Trophoblast cell (in vitro differentiated cells and primary cell): ENCODE measurements around the gene SND1.

ENCODE experiments used
- DNase-seq, 2 donors: peaks; one replicate each; pipeline ENCODE4 v3.0.0-alpha.2; 2016
- H2AFZ ChIP-seq: 2 replicates; pipeline ENCODE4 v1.6.1; 2013; ENCODE audit warnings: low read length, moderate library complexity, mild to moderate bottlenecking; ENCODE audit not compliant: insufficient read depth, poor library complexity
- H2AK5ac ChIP-seq: 2 replicates; pipeline ENCODE4 v1.6.1; 2013; ENCODE audit warnings: mild to moderate bottlenecking, low read length
- H2BK120ac ChIP-seq: 2 replicates; pipeline ENCODE4 v1.6.1; 2013; ENCODE audit warnings: low read length, mild to moderate bottlenecking, moderate library complexity; ENCODE audit not compliant: insufficient read depth, poor library complexity
- H2BK12ac ChIP-seq: 2 replicates; pipeline ENCODE4 v1.6.1; 2013; ENCODE audit warnings: mild to moderate bottlenecking, low read length, moderate library complexity
- H2BK5ac ChIP-seq: 2 replicates; pipeline ENCODE4 v1.6.1; 2013; ENCODE audit warnings: low read length, low read depth, moderate library complexity, mild to moderate bottlenecking; ENCODE audit not compliant: poor library complexity
- H3K14ac ChIP-seq: 2 replicates; pipeline ENCODE4 v1.6.1; 2013; ENCODE audit warnings: mild to moderate bottlenecking, low read length
- H3K18ac ChIP-seq: 2 replicates; pipeline ENCODE4 v1.6.1; 2013; ENCODE audit warnings: mild to moderate bottlenecking, low read length
- H3K23ac ChIP-seq: 2 replicates; pipeline ENCODE4 v1.6.1; 2013; ENCODE audit warnings: low read length
- H3K27ac ChIP-seq: 2 replicates; pipeline ENCODE4 v1.5.1; 2013; ENCODE audit warnings: low read depth, mild to moderate bottlenecking, inconsistent platforms, low read length, moderate library complexity
- H3K27me3 ChIP-seq: 2 replicates; pipeline ENCODE4 v1.6.1; 2013; ENCODE audit warnings: inconsistent platforms, mild to moderate bottlenecking, low read length, moderate library complexity; ENCODE audit not compliant: insufficient read depth
- H3K36me3 ChIP-seq, 2 experiments: 1 replicate in 1 of 2; 2 replicates in 1 of 2; pipeline ENCODE4 v1.6.1; 2013; ENCODE audit warnings: low read length in 2 of 2, mild to moderate bottlenecking in 2 of 2, moderate library complexity in 1 of 2; ENCODE audit not compliant: insufficient read depth in 2 of 2, control insufficient read depth in 1 of 2
- H3K4ac ChIP-seq: 2 replicates; pipeline ENCODE4 v1.6.1; 2013; ENCODE audit warnings: low read depth, mild to moderate bottlenecking, low read length, moderate library complexity
- H3K4me1 ChIP-seq, 2 experiments: 1 replicate in 1 of 2; 2 replicates in 1 of 2; pipeline ENCODE4 v1.6.1; 2013; ENCODE audit warnings: low read length in 2 of 2, mild to moderate bottlenecking in 2 of 2, moderate library complexity in 1 of 2; ENCODE audit not compliant: insufficient read depth in 2 of 2, control insufficient read depth in 1 of 2
- H3K4me2 ChIP-seq: 2 replicates; pipeline ENCODE4 v1.6.1; 2013; ENCODE audit warnings: inconsistent platforms, mild to moderate bottlenecking, low read length, moderate library complexity
- H3K4me3 ChIP-seq: 2 replicates; pipeline ENCODE4 v1.5.1; 2013; ENCODE audit warnings: mild to moderate bottlenecking, low read depth, low read length, inconsistent platforms
- H3K79me1 ChIP-seq: one replicate; pipeline ENCODE4 v1.6.1; 2013; ENCODE audit warnings: low read length
- H3K79me2 ChIP-seq: 2 replicates; pipeline ENCODE4 v1.6.1; 2013; ENCODE audit warnings: low read length, mild to moderate bottlenecking; ENCODE audit not compliant: control insufficient read depth, insufficient read depth, poor library complexity
- H3K9ac ChIP-seq: 2 replicates; pipeline ENCODE4 v1.6.1; 2013; ENCODE audit warnings: mild to moderate bottlenecking, low read length
- H3K9me3 ChIP-seq: 2 replicates; pipeline ENCODE4 v1.6.1; 2013; ENCODE audit warnings: low read depth, mild to moderate bottlenecking, control low read depth, inconsistent platforms, low read length; ENCODE audit not compliant: insufficient read depth
- H4K12ac ChIP-seq: 2 replicates; pipeline ENCODE4 v1.6.1; 2013; ENCODE audit warnings: low read depth, mild to moderate bottlenecking, low read length, moderate library complexity
- H4K8ac ChIP-seq: 2 replicates; pipeline ENCODE4 v1.6.1; 2013; ENCODE audit warnings: low read depth, mild to moderate bottlenecking, low read length, moderate library complexity
- H4K91ac ChIP-seq: one replicate; pipeline ENCODE4 v1.6.1; 2013; ENCODE audit warnings: low read depth, mild to moderate bottlenecking, low read length, moderate library complexity
- WGBS: extraction: QIAGEN DNeasy Blood & Tissue Kit; methylation state at CpG from one replicate; pipeline ENCODE4 v1.1.7; 2013; ENCODE audit warnings: missing lambda C conversion rate; ENCODE audit not compliant: insufficient read length, insufficient coverage; ENCODE audit errors: extremely low coverage; 5-methylcytosine and 5-hydroxymethylcytosine counted together

SND1 gene

DNA sequence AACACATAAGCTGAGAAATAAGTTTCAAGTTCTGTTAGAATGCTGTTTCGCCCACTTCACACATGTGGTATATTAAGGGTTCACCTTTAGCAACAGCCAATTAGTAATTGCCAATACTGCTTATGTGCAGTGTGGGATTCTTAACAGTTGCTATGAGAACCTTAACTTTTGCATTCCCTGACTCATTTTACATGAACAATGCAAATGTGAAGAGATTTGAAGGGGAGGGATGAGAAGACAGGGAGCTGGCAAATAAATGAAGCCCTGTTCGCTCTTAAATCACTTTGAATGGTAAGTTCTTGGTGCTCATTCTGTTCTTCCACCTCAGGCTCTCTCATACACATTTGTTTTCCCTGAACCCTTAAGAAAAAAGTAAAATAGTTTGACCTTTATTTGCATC lies 296.9 kb downstream of the SND1 start:
- no peak overlapping the region for H3K23ac ChIP-seq
- no peaks in the 10 kb centered on the region for H3K27me3 ChIP-seq
- H4K91ac ChIP-seq = no peak overlapping the region
- no peaks in the 10 kb centered on the region for H3K9me3 ChIP-seq
- H2BK5ac ChIP-seq = no peak overlapping the region
- no peaks in the 10 kb centered on the region for H3K79me1 ChIP-seq
- H3K4me1 ChIP-seq = peaks cover 0 to 11% of the 10 kb centered on the region in 2 experiments
- H3K9ac ChIP-seq = no peak overlapping the region
- H2BK12ac ChIP-seq = no peak overlapping the region
- DNase-seq = no peak
- H3K79me2 ChIP-seq = no peaks in the 10 kb centered on the region
- H3K27ac ChIP-seq = no peak overlapping the region
- H4K8ac ChIP-seq = no peak overlapping the region
- H2AK5ac ChIP-seq = no peak overlapping the region
- H2AFZ ChIP-seq = no peak overlapping the region
- no peak overlapping the region for H3K18ac ChIP-seq
- no peak overlapping the region for H2BK120ac ChIP-seq
- no peak overlapping the region for H3K4ac ChIP-seq
- no peak overlapping the region for H3K4me3 ChIP-seq
- no peak overlapping the region for H4K12ac ChIP-seq
- peaks cover 0 to 4% of the 10 kb centered on the region in 2 experiments for H3K36me3 ChIP-seq
- no peak overlapping the region for H3K4me2 ChIP-seq
- no CpG with 5 or more reads among the region's 2 CpGs for WGBS
- no peak overlapping the region for H3K14ac ChIP-seq

DNA sequence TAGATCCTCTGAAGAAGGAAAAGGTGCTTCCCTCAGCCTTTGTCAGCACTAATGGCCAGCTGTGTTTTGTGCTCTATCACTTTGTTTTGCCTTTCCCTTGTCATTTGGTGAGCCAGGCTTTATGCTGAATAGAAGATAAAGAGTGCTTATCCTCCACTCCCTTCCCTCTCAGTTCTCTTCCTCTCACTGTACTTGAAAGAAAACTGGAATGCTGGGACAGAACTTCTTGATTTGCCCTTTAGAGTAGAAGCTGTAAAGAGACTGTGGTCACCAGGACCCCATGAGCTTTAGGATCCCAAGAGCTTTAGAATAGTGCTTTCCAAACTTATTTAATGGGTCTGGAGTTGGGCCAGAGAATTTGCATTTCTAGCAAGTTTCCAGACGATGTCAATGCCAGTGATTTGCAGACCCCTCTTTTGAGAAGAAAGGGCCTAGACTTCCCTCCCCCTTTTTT lies 297.8 kb downstream of the SND1 start:
- Histone ChIP-seq H3K27ac (no peak overlapping the region), H3K9ac (no peak overlapping the region), H3K27me3 (no peaks in the 10 kb centered on the region), H4K12ac (no peak overlapping the region), H3K79me2 (no peaks in the 10 kb centered on the region), H3K23ac (no peak overlapping the region), H3K4me2 (no peak overlapping the region), H4K8ac (no peak overlapping the region), H2AK5ac (no peak overlapping the region), H2BK5ac (no peak overlapping the region), H2BK12ac (no peak overlapping the region), H3K18ac (no peak overlapping the region), H4K91ac (no peak overlapping the region), H2BK120ac (no peak overlapping the region), H3K79me1 (peaks cover 4% of the 10 kb centered on the region), H3K9me3 (no peaks in the 10 kb centered on the region), H3K4me1 (peaks cover 5 to 17% of the 10 kb centered on the region in 2 experiments), H2AFZ (no peak overlapping the region), H3K4me3 (no peak overlapping the region), H3K14ac (no peak overlapping the region), H3K4ac (no peak overlapping the region), H3K36me3 (no peaks in the 10 kb centered on the region)
- no peak for DNase-seq
- WGBS = no CpG with 5 or more reads among the region's 1 CpG

DNA sequence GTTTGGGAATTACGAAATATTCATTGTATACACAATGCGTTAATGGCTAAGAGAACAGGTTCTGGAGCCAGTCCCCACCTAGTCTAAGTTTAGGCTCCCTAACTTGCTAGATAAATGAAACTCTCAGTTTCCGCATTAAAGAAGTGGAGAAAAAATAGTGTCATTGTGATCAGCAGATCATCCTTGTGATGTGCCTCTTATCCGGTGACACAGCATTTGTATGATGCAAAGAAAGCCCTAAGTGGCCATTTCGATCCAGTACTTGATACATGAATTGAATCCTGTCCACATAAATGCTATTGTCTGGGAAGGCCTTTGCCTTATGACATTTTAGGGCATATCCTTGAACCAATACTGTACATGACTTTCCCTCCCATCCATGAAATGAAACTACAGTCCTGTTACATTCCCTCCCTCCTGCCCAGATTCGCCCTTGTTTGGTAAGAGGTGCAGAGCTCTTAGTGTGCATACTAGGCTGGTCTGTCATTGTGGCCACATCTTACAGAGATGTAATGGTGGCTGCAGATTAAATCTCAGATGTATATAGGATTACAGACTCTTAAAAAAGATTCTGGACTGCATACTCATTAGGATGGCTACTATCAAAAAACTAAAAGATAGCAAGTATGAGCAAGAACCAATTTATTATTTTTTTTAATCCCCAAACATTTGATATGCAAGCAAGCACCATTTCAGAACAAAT lies 298.4 kb downstream of the SND1 start:
- H2BK120ac ChIP-seq = no peak overlapping the region
- H3K23ac ChIP-seq = no peak overlapping the region
- H3K9ac ChIP-seq = no peak overlapping the region
- no peak overlapping the region for H3K4ac ChIP-seq
- no peak overlapping the region for H4K91ac ChIP-seq
- H4K12ac ChIP-seq = no peak overlapping the region
- no peaks in the 10 kb centered on the region for H3K9me3 ChIP-seq
- H3K14ac ChIP-seq = no peak overlapping the region
- H2BK12ac ChIP-seq = no peak overlapping the region
- no peak overlapping the region for H3K27ac ChIP-seq
- peaks cover 10 to 20% of the 10 kb centered on the region in 2 experiments for H3K4me1 ChIP-seq
- H2BK5ac ChIP-seq = no peak overlapping the region
- H4K8ac ChIP-seq = no peak overlapping the region
- no peak overlapping the region for H3K4me3 ChIP-seq
- no peaks in the 10 kb centered on the region for H3K79me2 ChIP-seq
- H3K79me1 ChIP-seq = peaks cover 4% of the 10 kb centered on the region
- H3K36me3 ChIP-seq = no peaks in the 10 kb centered on the region
- no peak overlapping the region for H3K4me2 ChIP-seq
- no CpG with 5 or more reads among the region's 6 CpGs for WGBS
- H2AFZ ChIP-seq = no peak overlapping the region
- H2AK5ac ChIP-seq = no peak overlapping the region
- no peak overlapping the region for H3K18ac ChIP-seq
- no peaks in the 10 kb centered on the region for H3K27me3 ChIP-seq
- peak; percentile 7 to 42 for DNase-seq

DNA sequence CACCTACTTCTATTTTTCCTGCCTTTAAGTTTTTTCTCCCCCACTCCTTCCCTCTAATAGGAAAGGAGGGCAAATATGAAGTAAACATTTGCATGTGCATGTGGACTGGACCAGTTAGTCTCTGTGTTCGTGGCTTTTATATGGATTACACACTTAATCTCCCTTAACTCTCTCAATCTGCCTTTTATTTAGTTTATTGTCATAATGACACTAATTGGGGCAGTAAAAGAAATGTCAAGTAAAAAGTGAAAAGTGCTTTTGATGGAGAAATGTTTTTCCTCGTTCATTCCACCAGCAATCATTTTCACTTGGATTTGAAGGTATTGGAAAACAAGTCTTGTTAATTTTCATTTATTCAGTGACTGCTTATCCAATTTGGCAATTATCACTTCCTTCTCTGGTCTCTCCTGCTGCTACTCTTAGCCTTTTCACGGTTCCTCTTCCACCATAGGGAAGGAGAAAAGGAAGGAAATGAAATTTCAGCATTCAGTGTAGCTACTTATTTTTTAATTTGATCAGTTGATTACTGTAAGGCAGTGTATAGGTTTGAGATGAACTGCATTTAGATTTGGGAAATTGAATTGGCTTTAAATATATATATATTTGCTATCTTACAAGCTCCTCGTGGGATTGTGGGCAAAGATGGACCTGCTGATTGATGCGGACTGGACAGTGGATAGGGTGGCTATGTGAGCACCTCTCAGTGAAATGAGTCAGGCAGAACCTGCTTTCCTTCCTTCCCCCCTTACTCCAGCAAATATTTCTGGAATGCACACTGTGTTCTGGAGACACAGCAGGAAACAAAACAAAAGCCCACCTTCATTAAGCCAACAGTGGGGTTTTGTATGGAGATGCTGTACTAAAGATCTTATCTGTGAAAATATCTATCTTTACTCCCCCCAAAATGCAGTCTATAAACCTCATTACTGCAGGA lies 301.7 kb downstream of the SND1 start:
- H2BK12ac ChIP-seq = no peak overlapping the region
- H3K36me3 ChIP-seq = no peaks in the 10 kb centered on the region
- no peak overlapping the region for H2BK5ac ChIP-seq
- WGBS = no CpG with 5 or more reads among the region's 5 CpGs
- H2AK5ac ChIP-seq = no peak overlapping the region
- no peak overlapping the region for H4K8ac ChIP-seq
- peak overlapping the region; percentile 34 for H3K4me2 ChIP-seq
- no peak overlapping the region for H3K4me3 ChIP-seq
- H4K12ac ChIP-seq = no peak overlapping the region
- no peak for DNase-seq
- H2AFZ ChIP-seq = no peak overlapping the region
- no peak overlapping the region for H3K14ac ChIP-seq
- H3K27me3 ChIP-seq = no peaks in the 10 kb centered on the region
- peaks cover 4% of the 10 kb centered on the region for H3K79me1 ChIP-seq
- H3K79me2 ChIP-seq = no peaks in the 10 kb centered on the region
- H3K27ac ChIP-seq = peak overlapping the region; percentile 50
- H3K4me1 ChIP-seq = peaks cover 10 to 21% of the 10 kb centered on the region in 2 experiments
- H3K18ac ChIP-seq = no peak overlapping the region
- H3K4ac ChIP-seq = no peak overlapping the region
- no peak overlapping the region for H2BK120ac ChIP-seq
- H4K91ac ChIP-seq = no peak overlapping the region
- no peak overlapping the region for H3K9ac ChIP-seq
- no peak overlapping the region for H3K23ac ChIP-seq
- no peaks in the 10 kb centered on the region for H3K9me3 ChIP-seq
